ENCODE data around the gene ALDH3A2.

- TF ChIP-seq EZH2 (IDR thresholded peaks at IDR 0.05; ENCODE audit: insufficient read depth, poor library complexity, severe bottlenecking) (no peak), EZH2phosphoT487 (IDR thresholded peaks at IDR 0.05; ENCODE audit: insufficient read depth, low read depth) (no peak)
These were observed 57.5 kb downstream of the ALDH3A2 start for GRCh38 chr17:19705771-19706770.

Measured in GM23248 (cell line).